Endodermal cell (in vitro differentiated cells): ENCODE measurements around the gene TCL1B. TPM values are rescaled to one million over a fixed set of nuclear protein-coding genes. Genes with fewer than 3 reads are reported as not detected.

Experiments used
- DNase-seq: peaks from one replicate; pipeline ENCODE4 v3.0.0-alpha.2; 2017
- H3K27ac ChIP-seq: 2 replicates; pipeline ENCODE4 v1.5.1; 2013; ENCODE audit warnings: mild to moderate bottlenecking, low read depth, low read length, moderate library complexity
- H3K27me3 ChIP-seq: 2 replicates; pipeline ENCODE4 v1.6.1; 2013; ENCODE audit warnings: mild to moderate bottlenecking, low read length, moderate library complexity; ENCODE audit not compliant: insufficient read depth, control insufficient read depth, poor library complexity, severe bottlenecking
- H3K36me3 ChIP-seq: 2 replicates; pipeline ENCODE4 v1.7.0; 2013; ENCODE audit warnings: mild to moderate bottlenecking, low read length, moderate library complexity; ENCODE audit not compliant: control insufficient read depth, insufficient read depth
- H3K4me1 ChIP-seq: one replicate; pipeline ENCODE4 v1.7.0; 2013; ENCODE audit warnings: low read length; ENCODE audit not compliant: control insufficient read depth, insufficient read depth
- H3K4me3 ChIP-seq: 2 replicates; pipeline ENCODE4 v1.5.1; 2013; ENCODE audit warnings: mild to moderate bottlenecking, low read length, moderate library complexity
- H3K9ac ChIP-seq: 2 replicates; pipeline ENCODE4 v1.6.1; 2013; ENCODE audit warnings: mild to moderate bottlenecking, low read length, moderate library complexity; ENCODE audit not compliant: poor library complexity, severe bottlenecking; ENCODE audit errors: extremely low read depth
- H3K9me3 ChIP-seq: 2 replicates; pipeline ENCODE4 v1.6.1; 2013; ENCODE audit warnings: mild to moderate bottlenecking, low read length, moderate library complexity; ENCODE audit not compliant: control insufficient read depth
- H3K27ac Mint-ChIP-seq: 2 replicates; pipeline ENCODE4 v1.8.0; 2020; ENCODE audit warnings: mixed read lengths
- H3K27me3 Mint-ChIP-seq: 2 replicates; pipeline ENCODE4 v1.8.0; 2021; ENCODE audit warnings: mild to moderate bottlenecking, mixed read lengths; ENCODE audit not compliant: insufficient read depth
- H3K36me3 Mint-ChIP-seq: 2 replicates; pipeline ENCODE4 v1.8.0; 2020; ENCODE audit warnings: low read depth, mixed read lengths
- H3K4me1 Mint-ChIP-seq: 2 replicates; pipeline ENCODE4 v1.8.0; 2020; ENCODE audit warnings: mixed read lengths
- H3K4me3 Mint-ChIP-seq: 2 replicates; pipeline ENCODE4 v1.8.0; 2020; ENCODE audit warnings: mild to moderate bottlenecking, moderate library complexity, mixed read lengths
- H3K9me3 Mint-ChIP-seq: 2 replicates; pipeline ENCODE4 v1.8.0; 2020; ENCODE audit warnings: mild to moderate bottlenecking, mixed read lengths
- WGBS, 2 experiments: methylation state at CpG; one replicate each; pipeline versions ENCODE4 v1.1.5 to v1.1.7; 2013; ENCODE audit warnings: missing lambda C conversion rate in 2 of 2, mixed read lengths in 1 of 2; ENCODE audit not compliant: insufficient coverage in 1 of 2, insufficient read length in 1 of 2; 5-methylcytosine and 5-hydroxymethylcytosine counted together
- total RNA-seq, 2 donors: library from RNA; stranded (reverse); fragmentation: NEBNext Ultra II Directional in 1 of 2; extraction: Animal tissue kit (Norgen Biotek cat#: 25700) in 1 of 2; gene quantifications; 2 replicates in 1 of 2; 3 replicates in 1 of 2; pipeline ENCODE4 v1.2.1, GENCODE V29; 2021
- TF ChIP-seq, protein P1 (sequence below): fragments of 200-600 bp; sonication (generic); conservative IDR thresholded peaks from 2 replicates; pipeline ENCODE4 v1.5.0; 2021; ENCODE audit warnings: antibody characterized with exemption, mild to moderate bottlenecking

TCL1B gene
- total RNA-seq, 2 donors from 2014 or later = 0.62 to 0.95 TPM

DNA sequence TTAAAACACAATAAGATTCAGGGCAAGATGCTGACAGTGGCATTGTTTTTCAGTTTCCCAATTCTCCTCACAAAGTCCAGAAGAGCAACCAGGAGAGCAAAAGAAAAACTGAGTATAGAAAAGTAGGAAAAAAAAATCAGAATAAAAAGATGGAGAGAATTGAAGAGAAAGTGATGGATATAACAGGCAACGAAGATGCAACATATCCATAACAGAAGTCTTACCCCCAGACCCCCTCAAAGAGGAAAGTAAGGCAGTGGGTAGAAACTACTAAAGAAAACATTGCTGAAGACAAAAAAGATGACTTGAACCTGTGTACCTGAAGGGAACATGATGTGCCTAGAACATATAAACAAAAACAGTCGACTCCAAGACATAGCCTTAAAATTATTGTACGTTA lies 17.1 kb downstream of the TCL1B start:
- TF ChIP-seq, protein P1, sequence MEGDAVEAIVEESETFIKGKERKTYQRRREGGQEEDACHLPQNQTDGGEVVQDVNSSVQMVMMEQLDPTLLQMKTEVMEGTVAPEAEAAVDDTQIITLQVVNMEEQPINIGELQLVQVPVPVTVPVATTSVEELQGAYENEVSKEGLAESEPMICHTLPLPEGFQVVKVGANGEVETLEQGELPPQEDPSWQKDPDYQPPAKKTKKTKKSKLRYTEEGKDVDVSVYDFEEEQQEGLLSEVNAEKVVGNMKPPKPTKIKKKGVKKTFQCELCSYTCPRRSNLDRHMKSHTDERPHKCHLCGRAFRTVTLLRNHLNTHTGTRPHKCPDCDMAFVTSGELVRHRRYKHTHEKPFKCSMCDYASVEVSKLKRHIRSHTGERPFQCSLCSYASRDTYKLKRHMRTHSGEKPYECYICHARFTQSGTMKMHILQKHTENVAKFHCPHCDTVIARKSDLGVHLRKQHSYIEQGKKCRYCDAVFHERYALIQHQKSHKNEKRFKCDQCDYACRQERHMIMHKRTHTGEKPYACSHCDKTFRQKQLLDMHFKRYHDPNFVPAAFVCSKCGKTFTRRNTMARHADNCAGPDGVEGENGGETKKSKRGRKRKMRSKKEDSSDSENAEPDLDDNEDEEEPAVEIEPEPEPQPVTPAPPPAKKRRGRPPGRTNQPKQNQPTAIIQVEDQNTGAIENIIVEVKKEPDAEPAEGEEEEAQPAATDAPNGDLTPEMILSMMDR = no peak
- WGBS, 2 experiments = 69 to 97% methylated on average over 2 of the region's 3 CpGs
- H3K27me3 Mint-ChIP-seq = peaks cover 86% of the 10 kb centered on the region

DNA sequence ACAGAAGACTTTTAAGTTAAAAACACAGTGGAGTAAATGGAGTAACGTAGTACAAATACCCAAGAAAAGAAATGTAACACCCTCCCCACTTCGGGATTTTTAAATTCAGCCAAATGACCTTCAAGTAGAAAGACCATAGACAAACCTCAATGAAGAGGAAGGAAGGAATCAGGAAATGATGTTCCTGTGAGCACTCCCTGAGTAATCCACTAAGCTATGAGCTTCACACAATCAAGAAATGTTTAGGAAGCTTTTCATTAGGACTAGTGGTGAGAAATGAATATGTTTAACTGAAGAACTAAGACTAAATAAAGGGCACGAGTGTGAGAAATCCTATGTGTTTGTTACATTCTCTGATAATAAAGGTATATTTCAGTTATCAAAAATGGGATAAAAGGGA lies 17.6 kb downstream of the TCL1B start:
- H3K9me3 Mint-ChIP-seq = no peaks in the 10 kb centered on the region
- H3K27me3 Mint-ChIP-seq = peaks cover 85% of the 10 kb centered on the region
- peaks cover 15% of the 10 kb centered on the region for H3K27me3 ChIP-seq
- H3K27ac ChIP-seq = no peak overlapping the region
- TF ChIP-seq, protein P1 = no peak
- H3K27ac Mint-ChIP-seq = no peak overlapping the region
- H3K4me3 Mint-ChIP-seq = no peak overlapping the region
- H3K9ac ChIP-seq = no peak overlapping the region
- no peak for DNase-seq
- no peaks in the 10 kb centered on the region for H3K4me1 ChIP-seq
- peaks cover 24% of the 10 kb centered on the region for H3K4me1 Mint-ChIP-seq
- H3K36me3 Mint-ChIP-seq = no peaks in the 10 kb centered on the region
- WGBS, 2 experiments = 94 to 100% methylated on average over 1 to 3 of the region's 3 CpGs
- no peaks in the 10 kb centered on the region for H3K9me3 ChIP-seq
- no peak overlapping the region for H3K4me3 ChIP-seq
- H3K36me3 ChIP-seq = no peaks in the 10 kb centered on the region

More for the DNA sequence above, 17.1 kb downstream of the TCL1B start:
- no peaks in the 10 kb centered on the region for H3K36me3 ChIP-seq
- no peak overlapping the region for H3K4me3 ChIP-seq
- peaks cover 15% of the 10 kb centered on the region for H3K27me3 ChIP-seq
- Mint-ChIP-seq H3K27ac (no peak overlapping the region), H3K4me3 (no peak overlapping the region), H3K4me1 (peaks cover 21% of the 10 kb centered on the region), H3K9me3 (no peaks in the 10 kb centered on the region), H3K36me3 (no peaks in the 10 kb centered on the region)
- DNase-seq = no peak
- no peaks in the 10 kb centered on the region for H3K4me1 ChIP-seq
- no peak overlapping the region for H3K27ac ChIP-seq
- no peak overlapping the region for H3K9ac ChIP-seq
- no peaks in the 10 kb centered on the region for H3K9me3 ChIP-seq

DNA sequence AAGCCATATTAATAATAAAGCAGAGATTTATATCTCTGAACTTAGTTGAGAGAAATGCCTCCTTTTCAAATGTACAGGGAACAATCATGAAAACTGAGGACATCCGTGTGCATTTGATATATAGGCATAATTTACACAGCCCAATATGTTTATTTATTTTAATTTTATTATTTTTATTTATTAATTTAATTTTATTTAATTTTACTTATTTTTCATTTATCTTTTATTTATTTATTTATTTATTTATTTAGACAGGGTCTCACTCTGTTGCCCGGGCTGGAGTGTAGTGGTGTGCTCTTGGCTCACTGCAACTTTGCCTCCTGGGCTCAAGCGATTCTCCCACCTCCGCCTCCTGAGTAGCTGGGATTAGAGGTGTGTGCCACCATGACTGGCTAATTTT lies 19.3 kb downstream of the TCL1B start:
- no peaks in the 10 kb centered on the region for H3K36me3 ChIP-seq
- Mint-ChIP-seq H3K4me1 (peaks cover 11% of the 10 kb centered on the region), H3K27me3 (peaks cover 85% of the 10 kb centered on the region), H3K27ac (no peak overlapping the region), H3K4me3 (no peak overlapping the region), H3K36me3 (no peaks in the 10 kb centered on the region), H3K9me3 (no peaks in the 10 kb centered on the region)
- no peak overlapping the region for H3K9ac ChIP-seq
- DNase-seq = no peak
- no peaks in the 10 kb centered on the region for H3K4me1 ChIP-seq
- 85 to 100% methylated on average over 3 of the region's 4 CpGs for WGBS, 2 experiments
- no peaks in the 10 kb centered on the region for H3K9me3 ChIP-seq
- H3K27ac ChIP-seq = no peak overlapping the region
- TF ChIP-seq, protein P1 = no peak
- peaks cover 15% of the 10 kb centered on the region for H3K27me3 ChIP-seq
- no peak overlapping the region for H3K4me3 ChIP-seq
